ENCODE measurements around the gene U2AF2. TPM values are rescaled to one million over a fixed set of nuclear protein-coding genes. Genes with fewer than 3 reads are reported as not detected.

U2AF2 gene
- total RNA-seq, 1 experiment from 2014 or later = 140 TPM

DNA sequence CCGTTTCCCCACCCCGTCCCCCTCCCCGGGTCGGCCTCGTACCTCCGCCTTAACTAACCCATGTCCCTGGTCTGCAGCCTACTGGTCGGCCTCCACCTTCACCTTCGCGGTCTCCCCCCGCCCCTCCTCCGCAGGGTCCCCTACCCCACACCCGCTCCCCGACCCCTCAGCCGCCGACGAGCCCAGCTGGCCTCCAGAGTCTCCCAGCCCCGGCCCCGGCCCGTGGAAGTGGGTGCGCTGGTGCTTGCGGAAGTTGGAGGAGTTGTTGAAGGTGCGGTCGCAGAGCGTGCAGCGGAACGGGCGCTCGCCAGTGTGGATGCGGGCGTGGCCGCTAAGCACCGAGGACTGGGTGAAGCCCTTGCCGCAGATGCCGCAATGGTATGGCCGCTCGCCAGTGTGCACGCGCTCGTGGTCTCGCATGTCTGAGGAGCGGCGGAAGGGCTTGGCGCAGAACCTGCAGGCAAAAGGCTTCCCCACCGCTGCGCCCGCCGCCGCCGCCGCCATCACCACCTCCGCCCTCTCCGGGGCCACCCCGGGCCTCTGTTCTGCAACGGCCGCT, 33.1 kb upstream of the U2AF2 start:
- DNase-seq (ENCODE audit: low read depth) = no peak

DNA sequence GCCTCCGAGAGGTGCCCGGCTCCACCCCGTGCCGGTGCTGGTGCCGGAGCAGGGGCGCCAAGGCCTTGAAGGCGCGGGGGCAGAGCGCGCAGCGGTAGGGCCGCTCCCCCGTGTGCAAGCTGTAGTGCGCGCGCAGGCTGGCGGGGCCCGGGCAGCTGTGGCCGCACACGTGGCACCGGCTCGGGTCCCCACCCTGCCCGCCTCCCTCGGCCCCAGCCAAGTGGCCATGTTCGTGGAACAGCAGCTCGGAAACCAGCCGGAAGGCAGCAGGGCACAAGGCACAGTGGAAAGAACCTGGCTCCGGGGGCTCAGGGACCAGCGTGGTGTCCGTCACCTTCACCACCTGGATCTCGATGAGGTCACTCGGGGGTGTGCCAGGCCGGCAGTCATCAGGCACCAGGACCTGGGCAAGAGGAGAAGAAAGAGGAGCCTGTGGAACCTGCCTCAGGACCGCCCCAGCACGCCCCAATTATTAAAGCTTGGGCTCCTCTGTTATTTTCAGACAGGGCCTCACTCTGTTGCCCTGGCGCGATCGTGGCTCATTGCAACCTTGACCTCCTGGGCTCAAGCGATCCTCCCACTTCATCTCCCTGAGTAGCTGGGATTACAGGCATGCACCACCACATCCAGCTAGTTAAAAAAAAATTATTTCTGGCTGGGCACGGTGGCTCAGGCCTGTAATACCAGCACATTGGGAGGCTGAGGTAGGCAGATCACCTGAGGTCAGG, 32.4 kb upstream of the U2AF2 start:
- no peak for DNase-seq (ENCODE audit: low read depth)

DNA sequence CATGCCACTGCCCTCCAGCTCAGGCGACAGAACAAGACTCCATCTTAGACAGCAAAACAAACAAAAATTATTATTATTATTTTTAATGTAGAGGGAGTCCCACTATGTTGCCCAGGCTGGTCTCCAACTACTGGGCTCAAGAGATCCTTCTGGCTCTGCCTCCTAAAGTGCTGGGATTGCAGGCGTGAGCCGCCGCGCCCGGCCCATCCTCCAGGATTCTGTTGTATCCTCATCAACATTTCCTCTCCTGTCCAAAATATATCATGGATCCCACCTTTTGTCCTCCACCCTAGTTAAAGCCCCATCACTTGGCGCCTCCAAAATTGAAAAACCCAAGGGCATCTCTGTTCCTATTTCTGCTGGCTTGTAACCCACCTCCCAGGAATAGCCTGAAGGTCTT, 31.7 kb upstream of the U2AF2 start:
- no peak for DNase-seq (ENCODE audit: low read depth)

DNA sequence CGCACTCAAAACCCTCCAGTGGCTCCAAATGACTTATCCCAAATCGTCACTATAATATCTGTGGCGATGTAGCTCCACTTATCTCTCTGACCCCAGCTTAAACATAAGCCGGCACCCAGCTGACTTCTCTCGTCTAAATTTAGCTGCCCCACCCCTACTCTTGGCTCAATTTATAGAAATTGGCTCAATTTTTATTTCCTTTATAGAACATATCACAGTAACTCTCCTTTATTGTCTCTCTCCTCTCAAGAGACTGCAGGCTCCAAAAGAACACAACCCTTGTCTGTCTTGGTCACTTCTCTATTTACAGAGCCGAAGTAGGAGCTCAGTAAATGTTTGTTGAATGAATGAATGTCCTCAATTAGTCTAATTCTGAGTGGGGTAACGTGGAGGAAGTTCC, 31.3 kb upstream of the U2AF2 start:
- no peak for DNase-seq (ENCODE audit: low read depth)

DNA sequence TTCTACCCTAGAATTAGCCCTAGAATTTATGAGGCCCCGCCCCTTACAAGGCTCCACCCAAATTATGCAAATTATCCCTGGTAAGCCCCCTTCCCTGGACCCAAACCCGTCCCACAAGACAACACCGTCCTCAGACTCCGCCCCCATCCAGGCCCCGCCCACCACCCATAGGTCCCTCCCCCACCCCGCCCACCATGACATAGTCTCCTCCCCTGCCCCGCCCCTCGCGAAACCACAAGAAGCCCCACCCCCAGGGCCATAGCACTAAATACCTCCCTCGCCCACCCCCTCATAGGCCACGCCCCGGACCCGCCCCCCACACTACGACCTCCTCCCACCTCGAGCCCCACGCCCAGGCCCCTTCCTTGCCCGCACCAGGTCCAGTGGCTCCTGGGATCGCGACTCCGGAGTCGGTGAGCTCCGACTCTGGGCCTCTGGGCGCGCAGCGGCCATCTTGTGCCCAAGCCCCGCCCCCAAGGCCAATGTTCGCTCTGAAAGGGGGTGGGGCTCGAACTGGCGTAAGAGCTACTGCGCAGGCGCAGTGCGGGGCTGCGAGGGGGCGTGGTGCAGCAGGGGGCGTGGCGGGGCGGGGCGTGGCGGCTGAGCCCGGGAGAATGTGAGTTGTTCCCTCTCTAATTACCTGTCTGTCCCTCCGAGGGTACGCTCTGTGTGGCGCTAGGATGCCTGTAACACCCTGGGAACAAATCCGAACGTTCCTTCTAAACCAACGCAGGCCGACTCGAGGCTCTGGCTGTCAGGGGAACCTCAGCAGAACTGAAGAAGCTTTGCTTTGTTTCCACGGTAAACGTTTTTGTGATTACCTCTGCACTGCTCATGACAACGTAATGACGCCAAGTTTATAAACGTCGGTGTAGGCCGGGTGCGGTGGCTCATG, 30.5 kb upstream of the U2AF2 start, which contains the start of gene ZNF784:
TSS of gene ZNF784 (minus strand) at position 458 of the 895 bp plus-strand sequence. CDS start at position 453, 5 bp downstream.
- DNase-seq (ENCODE audit: low read depth) = peak; percentile 86

GRCh38 chr19:55625004-55625326, 29.9 kb upstream of the U2AF2 start:
- no peak for DNase-seq (ENCODE audit: low read depth)

DNA sequence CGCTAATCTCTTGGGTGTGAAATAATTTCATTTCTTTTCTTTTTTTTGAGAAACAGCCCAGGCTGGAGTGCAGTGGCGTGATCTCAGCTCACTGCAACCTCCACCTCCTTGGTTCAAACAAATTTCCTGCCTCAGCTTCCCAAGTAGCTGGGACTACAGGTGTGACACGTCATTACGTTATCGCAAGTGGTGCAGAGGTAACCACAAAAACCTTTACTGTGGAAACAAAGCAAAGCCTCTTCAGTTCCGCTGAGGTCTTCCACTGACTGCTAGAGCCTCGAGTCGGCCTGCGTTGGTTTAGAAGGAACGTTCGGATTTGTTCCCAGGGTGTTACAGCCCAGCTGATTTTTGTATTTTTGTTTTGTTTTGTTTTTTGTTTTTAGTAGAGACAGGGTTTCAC, 28.5 kb upstream of the U2AF2 start:
- DNase-seq (ENCODE audit: low read depth) = no peak

GRCh38 chr19:55632463-55632834, 22.4 kb upstream of the U2AF2 start:
- peak; percentile 90 for DNase-seq (ENCODE audit: low read depth)

GRCh38 chr19:55633861-55634260, 21.0 kb upstream of the U2AF2 start:
- DNase-seq (ENCODE audit: low read depth) = no peak

- DNase-seq (ENCODE audit: low read depth) = no peak
Observed at GRCh38 chr19:55635334-55635717, 19.5 kb upstream of the U2AF2 start.

- no peak for DNase-seq (ENCODE audit: low read depth)
Observed at GRCh38 chr19:55635856-55636440, 18.9 kb upstream of the U2AF2 start.

GRCh38 chr19:55636723-55637122, 18.1 kb upstream of the U2AF2 start:
- DNase-seq (ENCODE audit: low read depth) = no peak

GRCh38 chr19:55637534-55637933, 17.3 kb upstream of the U2AF2 start:
- DNase-seq (ENCODE audit: low read depth) = no peak

- peak; percentile 63 for DNase-seq (ENCODE audit: low read depth)
Observed at GRCh38 chr19:55638864-55639359, 15.9 kb upstream of the U2AF2 start.

DNA sequence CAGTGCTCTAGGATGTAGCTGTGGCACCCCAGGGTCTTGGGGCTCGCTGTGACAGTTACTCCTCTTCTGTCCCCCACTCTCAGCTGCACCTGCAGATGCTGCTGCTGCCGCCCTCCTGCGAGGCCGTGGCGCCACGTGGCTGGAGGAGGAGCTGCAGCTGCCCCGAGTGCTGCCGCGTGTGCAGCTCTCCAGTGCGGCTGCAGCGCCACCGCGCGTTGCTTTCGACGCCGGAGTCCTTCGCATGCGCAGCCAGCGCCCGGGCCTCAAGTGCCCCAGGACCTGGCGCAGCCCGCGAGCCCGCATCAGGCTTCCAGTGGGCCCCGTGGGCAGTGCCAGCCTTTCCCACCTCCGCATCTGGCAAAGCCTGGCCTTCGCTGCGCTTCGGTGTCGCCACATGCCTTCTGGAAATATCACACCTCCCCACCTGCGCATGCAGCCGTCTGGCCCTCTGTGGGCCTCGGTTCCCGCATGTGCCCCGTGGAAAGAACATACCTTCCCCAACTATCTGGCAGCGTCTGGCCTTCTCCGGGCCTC, 14.7 kb upstream of the U2AF2 start:
- DNase-seq (ENCODE audit: low read depth) = peak; percentile 34

DNA sequence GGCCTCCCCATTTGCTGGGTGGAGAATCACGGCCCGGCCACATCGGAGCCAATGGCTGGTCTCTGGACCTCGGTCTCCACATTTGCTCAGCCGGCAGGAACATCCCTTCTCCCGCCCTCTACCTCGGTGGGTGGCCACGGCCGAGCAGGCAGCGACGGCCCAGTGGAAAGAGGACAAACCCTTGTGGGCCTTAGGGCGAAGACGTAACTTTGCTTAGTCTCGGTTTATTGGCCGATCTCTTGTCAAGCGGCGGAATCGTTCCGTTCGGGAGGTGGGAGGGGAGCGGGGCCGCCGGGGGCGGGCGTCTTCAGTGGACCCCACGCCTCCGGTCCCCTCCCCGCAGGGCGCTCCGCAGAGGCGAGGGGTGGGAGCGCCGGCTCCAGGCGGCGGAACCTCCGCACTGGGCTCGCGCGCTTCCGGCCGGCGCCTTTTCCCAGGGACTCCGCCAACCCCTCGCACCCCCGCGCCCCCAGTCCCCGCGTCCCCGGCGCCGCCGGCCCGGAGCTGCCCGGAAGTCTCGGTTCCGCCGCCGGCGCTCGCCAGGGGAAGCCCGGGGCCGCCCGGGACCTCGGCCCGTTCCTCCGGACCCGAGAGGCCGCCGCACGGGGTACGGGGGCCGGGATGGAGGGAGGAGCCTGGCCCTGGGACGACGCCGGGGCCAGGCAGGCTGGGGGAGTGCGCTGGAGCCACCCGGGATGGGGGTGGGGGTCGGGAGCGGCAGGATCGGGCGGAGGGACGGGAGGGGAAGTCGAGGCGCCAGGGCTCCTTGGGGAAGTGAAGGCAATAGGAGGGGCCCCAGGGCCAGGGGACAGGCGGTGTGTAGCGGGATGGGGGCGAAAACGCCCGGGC, 14.0 kb upstream of the U2AF2 start, which contains the start of gene ZNF580:
TSS of gene ZNF580 (plus strand) at position 426 of the 849 bp plus-strand sequence. CDS start 1,507 bp downstream, outside the sequence.
- DNase-seq (ENCODE audit: low read depth) = peak; percentile 78

DNA sequence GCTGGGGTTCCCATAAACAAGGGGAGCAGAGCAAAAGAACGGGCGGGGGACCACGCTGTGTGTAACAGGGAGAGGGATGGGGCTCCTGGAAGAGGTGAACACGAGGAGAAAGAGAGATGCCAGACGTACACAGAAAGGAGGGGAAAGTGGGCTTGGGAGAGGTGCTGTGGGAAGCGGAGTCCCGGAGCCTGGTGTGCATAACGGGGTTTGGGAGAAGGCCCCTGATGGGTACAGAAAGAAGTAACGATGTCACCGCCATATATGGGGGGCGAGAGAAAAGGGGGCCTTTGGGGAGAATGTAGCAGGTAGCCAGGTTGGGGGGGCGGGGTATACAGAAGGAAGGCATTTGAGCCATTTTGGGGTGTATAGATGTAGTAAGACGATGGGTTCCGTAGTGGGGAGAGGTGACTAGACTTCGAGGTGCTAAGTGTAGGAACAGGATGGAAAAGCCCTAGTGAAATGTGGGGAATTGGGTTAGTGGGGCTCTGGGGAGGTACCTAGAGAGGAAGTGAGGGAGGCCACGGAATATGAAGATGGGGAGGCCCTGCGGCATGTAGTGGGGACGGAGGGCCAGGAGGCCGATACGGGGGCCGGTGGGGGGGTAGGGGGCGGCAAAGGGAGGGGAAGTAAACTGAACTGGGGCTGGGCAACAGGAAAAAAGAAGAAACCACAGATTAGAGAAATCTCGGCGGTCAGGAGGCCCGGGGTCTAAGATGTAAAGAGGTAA, 13.2 kb upstream of the U2AF2 start:
- peak; percentile 58 for DNase-seq (ENCODE audit: low read depth)

- DNase-seq (ENCODE audit: low read depth) = peak; percentile 38
Observed at GRCh38 chr19:55642153-55643002, 12.5 kb upstream of the U2AF2 start.
